Superior temporal gyrus (tissue), 1 donor: ENCODE measurements around the gene MICAL3.
A peak's percentile ranks its signal among the peaks of the same experiment; 100 is the strongest.

ENCODE experiments used
- DNase-seq: peaks from one replicate; pipeline ENCODE4 v3.0.0-alpha.2; 2016; ENCODE audit errors: extremely low spot score

The MICAL3 gene

DNA sequence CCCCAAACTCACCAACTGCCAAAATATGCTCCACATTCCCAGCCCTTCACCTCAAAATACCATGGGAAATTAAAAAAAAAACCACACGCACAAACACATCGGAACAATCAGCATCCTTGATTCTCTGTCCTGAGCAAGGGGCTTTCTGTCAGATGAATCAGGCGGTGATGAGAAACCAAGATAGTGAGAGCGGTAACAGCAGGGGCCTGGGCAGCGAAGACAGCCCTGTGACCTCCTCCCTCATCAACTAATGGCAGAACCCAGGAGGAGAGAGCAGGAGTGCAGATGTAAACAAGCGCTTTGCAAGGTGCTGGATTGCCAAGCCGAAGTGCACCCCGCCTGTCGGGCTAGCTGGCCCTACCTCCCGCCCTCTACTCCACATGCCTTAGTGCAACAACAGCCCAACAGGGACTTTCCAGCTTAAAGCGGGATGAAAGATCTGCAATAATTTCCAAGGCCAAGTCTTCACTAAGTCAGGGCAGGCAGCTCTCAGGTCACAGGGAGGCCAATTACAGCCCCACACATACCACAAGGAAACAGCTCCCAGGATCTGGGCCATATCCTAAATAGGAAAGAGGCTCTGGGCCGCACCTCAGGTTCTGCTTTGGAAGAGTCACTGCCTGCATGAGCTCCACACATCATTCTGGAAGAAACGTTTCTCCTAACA, 177.9 kb downstream of the MICAL3 start:
- DNase-seq, result no peak

DNA sequence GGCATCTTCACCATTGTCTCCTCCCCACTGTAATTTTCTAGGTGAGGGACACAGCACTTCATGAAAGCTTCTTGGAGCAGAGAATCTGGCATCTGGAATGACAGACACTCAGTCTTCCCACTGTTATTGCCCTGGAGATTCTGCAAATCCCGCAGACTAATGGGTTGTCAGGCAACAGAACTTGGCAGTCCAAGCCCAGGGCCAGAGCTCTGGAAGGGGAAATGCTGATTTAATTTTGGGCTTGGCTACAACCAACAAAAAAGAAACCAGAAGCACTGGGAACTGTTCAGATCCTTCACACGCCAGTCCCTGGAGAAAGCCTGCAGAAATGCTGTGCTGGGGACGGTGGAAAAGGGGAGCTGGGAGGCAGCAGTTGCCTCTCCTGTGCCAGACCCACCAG, 178.6 kb downstream of the MICAL3 start:
- DNase-seq, result peak; percentile 36

DNA sequence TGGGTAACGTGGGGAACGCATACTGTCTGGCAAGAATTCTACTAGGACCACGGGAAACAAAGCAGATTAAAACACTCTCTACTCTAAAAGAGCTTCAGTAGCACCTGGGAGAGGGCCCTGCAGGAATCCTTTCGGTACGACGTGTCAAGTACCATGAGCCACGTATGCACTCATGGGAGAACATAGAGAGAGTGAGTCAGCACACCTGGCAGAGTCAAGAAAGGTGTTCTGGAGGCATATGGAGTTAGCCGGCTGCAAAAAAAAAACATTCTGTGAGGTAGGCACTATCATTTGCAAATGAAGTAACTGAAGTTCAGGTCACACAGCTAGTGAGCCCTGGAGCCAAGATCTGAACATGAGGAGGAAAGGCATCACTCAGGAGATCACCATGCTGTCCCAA, 179.0 kb downstream of the MICAL3 start:
- DNase-seq, result no peak

DNA sequence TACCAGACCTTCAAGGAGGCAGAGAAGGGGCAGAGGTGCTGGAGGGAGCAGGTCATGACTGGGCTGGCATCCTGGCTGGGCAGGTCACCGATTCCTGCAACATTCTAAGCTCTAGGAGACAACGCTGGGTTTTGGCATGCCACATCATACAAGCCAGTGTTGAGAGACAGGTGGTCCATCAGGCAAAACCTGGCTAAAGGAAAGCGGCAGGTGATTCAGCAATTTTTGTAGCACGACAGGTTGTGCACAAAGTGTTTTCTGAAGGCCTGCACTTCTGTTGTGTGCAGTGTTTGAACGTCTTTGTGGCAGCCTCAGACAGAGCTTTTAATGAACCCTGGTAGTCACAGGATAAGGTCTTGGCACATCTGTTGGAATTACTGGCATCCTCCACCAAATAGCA, 180.2 kb downstream of the MICAL3 start:
- DNase-seq, result no peak

DNA sequence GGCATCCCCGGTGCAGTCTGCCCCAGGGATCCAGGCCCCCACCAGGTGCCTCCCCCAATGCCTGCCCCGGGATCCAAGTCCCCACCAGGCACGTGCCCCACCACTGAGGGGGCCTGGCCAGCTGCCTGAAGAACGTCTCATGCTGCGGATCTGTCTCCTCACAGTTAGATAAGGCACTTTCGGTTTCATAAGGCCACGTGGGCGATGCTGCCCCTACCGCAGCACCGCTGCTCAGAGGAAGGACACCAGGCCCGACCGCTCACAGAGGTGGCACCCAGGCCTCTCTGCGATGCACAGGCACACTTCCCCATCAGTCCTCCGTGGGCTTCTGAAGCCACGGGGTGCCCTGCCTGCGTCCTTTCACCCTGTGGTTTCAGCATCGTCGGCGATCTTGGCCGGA, 182.0 kb downstream of the MICAL3 start:
- DNase-seq, result no peak

DNA sequence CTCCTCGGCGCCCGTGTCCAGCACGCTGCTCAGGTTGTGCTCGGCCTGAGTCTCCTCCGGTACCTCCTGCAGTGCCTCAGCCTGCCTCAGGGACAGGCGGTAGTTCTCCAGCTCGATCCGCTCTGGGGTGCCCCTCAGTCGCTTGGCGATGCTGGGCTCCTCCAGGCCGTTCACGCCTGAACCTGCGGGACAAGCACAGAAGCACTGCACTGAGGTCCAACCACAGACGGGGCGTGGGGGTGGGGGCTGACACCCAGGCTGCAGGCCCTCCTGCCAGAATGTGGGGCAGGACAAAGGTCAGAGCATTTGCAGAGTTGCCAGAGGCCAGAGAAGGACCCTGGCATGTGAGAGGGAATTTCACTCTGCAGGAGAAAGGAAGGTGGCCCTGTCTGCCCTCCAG, 182.5 kb downstream of the MICAL3 start:
- DNase-seq, result no peak

DNA sequence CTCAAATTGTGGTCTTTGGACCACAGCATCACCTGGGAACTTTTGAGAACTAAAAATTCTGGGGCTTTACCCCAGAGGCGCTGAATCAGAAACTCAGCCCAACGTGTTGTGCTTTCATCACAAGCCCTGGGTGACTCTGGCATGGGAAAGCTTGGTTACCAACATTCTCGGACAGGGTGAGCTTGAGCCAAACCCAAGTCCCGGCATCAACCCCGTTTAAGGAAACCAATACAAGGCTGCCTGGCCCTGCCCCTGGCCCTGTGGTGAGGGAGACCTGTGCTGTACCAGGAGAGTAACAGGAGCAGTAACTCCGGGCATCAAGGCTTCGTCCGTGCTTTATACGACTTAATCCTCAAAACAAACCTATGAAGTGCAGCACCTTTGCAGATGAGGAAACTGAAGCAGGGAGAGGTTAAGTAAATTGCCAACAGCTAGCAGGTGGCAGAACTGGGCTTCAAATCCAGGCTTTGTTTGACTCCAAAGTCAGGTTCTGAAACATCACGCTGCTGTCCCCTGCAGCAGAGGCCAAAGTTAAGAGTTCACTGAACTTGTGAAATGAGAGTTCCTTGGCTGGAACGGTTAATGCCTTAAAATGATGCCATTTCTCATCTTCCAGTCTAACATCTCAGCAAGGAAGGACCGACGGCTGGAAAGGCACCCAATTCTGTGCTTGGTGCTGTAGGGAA, 186.0 kb downstream of the MICAL3 start:
- DNase-seq, result no peak

DNA sequence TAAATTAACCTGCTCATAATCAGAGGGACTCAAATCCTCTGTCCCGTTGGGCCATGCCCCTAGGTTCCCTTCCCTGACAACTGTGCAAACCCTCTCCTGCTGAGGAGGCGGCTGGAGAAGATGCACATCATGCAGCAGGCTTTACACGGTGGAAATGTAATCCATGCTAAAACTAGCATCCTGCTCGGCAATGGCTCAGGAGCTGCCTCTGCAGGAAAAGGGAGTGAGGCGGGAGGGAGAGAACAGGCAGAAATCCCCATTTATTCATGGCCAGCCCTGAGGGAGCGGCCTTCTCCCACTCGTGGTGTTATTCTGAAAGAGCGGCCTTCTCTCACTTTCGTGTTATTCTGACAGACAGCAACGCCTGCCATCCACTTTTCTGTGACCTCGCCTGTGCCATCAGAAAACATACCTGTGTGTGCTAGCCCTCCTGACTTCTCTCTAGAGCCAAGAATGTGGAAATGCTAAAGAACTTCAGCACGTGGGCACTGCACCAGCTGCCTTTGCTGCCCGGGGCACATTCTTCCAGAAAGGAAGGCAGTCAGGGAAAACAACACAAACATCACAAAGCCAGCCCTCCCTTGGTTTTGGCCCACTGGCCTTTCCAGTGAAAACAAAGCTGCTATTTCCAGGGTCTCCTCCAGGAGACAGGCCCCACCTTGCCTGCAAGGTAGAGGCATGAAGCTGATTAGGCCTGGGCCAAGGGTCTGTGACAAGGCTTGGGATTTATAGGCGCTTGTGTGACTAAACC, 187.2 kb downstream of the MICAL3 start:
- DNase-seq, result peak; percentile 47

DNA sequence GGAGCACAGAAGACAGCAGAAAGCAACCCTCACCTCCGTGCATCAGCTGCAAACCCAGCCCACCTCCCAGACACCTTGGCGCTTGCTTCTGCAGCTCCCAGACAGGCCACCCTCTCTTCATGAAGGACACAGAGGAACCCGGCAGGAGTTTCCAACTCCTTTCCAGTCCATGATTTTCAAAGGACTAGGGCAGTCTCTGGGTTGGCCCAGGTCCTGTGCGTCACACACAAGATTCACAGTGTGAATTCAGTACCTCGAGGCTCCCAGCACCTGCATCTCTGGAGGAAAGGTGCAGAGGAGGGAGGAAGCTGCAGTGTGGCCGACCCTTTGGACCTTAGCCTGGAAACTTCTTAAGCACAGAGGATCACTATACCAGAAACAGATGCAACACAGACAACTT, 189.1 kb downstream of the MICAL3 start:
- DNase-seq, result no peak

DNA sequence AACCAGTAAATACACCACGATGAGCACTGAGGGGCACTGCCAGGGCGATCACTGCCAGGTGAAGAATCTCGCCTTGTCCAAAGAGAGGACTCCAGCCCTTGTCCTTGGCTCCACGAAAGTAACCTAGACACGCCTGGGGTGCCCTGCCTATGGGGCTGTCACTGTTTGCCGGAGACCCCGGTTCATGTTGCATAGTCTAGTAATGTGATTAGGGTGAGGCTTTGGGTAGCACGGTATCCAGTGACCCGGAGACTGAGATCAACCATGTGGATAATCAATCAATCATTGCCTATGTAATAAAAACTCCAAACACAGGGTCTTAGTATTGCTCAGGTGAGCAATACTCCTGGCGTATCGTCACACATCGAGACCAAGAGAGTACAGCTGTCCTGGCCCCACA, 190.9 kb downstream of the MICAL3 start:
- DNase-seq, result no peak

DNA sequence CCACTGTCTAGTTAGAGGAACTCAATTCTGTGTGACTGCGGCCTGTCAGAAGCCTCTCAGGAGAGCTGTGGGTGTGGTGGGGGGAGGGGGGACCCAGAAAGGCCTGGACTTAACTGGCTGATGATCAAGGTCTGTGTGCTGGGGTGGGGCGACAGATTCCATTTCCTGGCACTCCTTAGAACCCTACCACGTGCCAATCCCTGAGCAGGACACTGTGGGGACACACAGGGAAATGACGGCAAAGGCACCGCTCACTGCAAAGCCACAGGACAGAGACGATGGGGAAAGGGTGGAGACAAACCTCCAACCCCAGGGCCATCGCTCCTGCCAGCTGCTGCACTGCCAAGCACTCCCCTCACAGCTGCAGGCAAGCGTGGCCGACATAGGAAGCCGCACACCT, 191.7 kb downstream of the MICAL3 start:
- no peak for DNase-seq

DNA sequence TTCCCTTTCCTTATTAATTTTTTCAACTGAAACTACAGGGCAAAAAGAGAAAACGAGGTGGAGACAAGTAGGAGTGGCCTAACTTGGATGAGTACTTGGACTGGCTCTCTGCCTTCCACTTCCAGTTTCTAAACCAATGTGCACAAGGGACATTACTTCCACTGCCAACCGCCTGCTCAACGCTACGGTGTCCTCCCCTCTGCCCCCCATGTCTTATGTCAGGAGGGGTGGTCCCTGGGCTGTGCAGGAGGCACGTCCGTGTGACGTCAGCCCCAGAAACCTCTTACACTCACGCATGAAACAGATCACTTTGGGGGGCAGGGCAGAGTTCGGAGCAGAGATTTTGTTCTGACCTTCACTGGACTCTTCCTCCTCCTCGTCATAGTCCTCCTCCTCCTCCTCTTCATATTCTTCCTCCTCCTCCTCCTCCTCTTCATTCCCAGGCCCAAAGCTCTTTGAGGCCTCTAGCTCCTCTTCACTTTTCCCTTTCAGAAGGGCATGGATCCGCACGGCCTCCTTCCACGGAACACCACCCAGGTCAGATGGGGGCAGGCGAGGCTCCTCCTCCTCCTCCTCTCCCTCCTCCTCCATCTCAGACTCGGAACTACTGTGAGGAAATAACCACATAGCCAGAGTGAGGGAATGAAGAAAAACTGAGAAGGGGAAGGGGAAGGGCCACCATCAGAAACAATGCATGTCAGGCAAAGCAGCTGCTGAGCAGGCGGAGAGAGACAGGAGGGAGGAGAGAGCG, 192.7 kb downstream of the MICAL3 start:
- DNase-seq, result no peak

DNA sequence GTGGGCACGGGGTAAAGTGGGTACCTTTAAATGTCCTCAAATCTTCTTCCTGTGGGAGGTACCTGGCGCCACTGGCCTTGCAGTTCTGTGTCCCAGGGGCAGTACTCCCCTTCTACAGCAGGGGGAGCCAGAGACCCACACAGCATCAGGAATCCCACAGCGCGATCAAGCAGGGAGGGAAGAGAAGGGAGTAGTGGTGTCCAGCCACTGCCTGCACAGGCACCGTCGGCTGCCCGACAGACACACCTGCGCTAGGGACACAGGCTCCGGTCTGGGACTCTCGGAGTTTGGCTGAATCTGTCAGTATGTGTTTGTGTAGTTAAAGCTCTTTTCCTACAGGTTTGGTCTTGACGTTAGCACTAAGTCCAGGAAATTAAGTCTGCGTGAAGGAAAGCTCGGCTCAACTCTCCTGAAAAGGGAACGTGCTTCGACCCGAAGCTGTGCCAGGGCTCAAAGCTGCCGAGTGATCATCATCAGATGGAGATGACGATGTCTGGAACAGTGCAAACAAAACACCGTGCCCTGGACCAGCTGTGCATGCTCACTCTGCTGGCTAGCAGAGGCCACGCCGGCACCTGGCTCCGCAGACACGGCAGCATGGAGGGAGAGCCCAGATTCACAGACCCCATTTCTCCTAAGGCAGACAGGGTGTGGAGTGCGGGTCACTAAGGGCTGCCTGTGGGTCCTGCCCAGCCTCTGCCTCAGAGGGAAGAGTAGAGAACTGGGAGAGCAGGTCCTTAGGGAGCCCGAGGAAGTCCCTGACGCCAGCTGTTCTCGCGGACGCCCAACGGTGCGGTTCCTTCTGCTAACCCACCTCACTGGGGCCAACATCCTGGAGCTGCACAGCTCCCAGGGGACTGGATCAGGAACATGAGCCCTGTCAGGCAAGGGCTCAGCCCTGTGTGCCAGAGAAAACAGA, 194.1 kb downstream of the MICAL3 start:
- peak; percentile 95 for DNase-seq

DNA sequence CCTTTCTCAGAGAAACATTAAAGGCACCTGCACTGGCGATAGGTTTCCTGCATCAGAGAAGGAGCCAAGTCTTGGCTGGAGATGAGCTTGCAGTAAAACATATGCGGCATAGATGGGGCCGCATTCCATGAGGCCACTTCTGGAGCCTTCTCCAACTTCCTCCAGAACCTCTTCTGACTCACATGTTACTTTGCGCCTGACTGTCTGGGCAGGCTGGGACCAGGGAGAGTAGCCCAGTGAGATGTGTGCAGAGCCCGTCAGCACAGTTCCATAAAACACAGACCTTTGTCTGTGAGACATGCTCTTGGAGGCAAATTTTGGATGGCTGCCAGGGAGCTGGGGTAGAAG, 194.7 kb downstream of the MICAL3 start:
- no peak for DNase-seq

DNA sequence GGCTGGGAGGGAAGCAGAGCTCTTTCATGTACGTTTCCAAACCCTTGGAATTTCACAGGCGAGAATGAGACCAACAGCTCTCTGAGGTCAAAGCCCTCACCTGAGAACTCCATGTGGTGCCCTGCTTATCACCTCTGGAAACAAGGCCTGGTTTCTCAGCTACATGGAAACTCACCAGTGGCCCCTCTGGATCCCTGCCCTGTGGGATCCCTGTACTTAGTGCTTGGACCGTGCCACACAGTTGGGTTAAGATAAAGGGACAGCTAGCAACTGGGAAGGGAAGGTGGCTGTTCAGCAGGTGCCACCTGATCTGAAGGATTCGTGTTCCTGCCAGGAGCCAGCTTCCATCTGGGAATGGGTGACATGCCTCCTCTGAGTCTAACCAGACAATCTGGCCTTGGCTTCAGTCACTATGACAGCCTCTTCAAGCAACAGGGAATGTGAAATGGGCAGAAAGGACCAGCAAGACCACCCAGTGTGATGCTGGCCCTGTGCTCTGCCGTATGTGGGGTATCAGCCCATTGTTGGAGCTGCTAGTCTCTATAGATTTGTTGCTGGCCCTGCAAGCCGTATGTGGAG, 195.8 kb downstream of the MICAL3 start:
- no peak for DNase-seq

DNA sequence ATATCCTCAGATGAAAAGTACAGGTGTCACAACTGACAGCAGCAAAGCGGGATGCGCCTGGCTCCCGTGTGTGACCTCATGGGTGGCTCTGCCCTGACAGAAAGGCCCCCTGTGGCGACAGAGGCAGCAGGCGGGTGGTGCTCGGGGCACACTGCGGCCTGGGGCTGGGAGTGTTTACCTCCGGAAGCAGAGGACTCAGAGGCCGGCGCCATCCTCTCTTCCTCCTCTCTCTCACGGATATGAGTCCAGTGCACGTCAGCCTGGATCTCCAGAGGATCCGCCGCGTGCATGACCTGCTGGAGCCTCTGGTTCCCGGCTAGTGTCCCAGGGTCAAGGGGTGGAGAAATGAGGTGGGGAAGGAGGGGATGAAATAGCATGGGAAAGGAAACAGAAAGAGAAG, 196.9 kb downstream of the MICAL3 start:
- DNase-seq, result no peak

DNA sequence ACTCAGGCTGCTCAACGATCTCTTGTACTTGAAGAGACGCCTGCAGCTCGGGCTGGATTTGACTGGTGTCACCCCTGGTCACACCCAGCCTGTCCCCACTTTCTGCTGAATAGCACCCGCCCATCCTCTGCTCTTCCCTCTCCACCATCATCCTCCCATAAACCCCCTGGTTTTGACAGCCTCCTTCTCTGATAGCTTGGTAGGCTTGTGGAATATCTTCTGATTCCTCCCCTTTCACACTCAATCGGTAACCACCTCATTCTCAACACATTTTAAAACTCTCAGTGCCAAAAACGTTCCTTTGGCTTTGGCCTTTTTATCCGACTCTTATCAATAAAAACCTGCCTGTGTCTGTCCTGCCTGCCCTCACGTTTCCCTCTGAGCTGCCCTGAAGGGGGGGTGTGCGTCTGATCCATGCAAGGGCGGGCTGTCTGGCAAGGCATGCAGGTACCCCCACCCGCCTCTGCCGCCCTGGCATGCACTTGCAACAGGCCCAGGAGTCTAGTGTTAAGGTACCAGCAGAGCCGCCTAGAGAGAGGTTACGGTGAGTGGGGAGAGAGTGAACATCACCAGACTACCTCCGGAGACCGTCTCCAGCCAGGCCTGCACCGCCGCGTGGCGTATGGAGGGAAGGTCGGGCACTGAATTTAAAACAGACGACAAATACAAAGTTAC, 198.3 kb downstream of the MICAL3 start:
- no peak for DNase-seq

DNA sequence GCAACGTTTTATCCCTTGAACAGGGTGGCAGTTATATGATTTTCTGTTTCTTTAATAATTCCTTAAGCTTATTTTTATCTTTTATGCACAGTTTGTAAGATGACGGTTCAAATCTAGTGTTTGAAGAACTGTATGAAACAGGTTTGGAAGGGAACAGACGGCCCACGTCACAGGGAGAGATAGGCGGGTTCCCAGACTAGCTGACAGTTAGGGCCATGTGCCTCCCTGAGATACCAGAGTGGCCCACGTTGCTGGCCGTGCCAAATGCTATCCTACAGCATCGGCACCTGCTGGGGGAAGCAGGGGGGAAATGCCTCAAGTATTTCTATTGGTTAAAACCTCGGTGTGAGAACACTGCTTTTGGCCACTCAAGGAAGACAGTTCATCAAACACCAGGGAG, 199.9 kb downstream of the MICAL3 start:
- peak; percentile 26 for DNase-seq

DNA sequence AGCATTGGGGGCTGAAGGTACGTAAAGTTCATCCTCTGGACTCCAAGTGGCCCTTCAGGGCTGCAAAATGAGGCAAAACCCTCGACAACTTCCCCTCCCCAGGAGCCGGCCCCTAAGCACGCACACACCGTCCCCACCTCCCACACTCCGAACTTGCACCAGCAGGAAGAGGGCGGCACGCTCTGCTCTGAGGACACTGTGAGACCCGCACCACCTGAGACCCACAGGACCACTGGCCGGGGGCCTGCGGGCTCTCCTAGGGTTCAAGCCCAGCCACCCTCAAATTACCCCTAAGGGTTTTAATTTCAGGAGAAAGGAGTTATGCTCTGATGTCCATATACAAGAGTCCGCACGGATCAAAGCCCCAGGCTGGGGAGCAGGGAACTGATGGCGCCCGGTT, 200.4 kb downstream of the MICAL3 start:
- no peak for DNase-seq

DNA sequence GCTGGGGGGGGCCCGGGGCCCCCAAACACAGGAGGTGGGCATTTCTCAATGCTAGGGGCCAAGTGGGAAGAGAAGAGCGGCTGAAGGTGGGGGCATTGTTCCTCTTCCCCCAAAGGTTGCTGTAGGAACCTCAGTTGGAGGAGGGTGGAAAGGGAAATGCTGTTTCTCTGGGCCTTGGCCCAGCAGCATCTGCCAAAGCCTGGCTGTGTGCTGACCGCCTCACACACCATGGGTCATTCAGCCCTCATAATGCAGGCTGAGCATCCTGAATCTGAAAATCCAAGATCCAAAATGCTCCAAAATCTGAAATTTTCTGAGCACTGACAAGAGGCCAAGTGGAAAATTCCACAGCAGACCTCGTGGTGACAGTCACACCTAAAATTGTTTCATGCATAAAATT, 201.1 kb downstream of the MICAL3 start:
- peak; percentile 16 for DNase-seq
